LNCaP clone FGC (cell line): ENCODE data around the gene SAMD11.

ENCODE experiments used
- DNase-seq: peaks from one replicate; pipeline ENCODE4 v3.0.0-alpha.2; 2011; ENCODE audit warnings: low read depth
- H3K4me3 ChIP-seq: 2 replicates; pipeline ENCODE4 v1.5.1; 2011; ENCODE audit warnings: mild to moderate bottlenecking, low read depth, low read length, control low read depth
- TF ChIP-seq, protein P1 (sequence below): IDR thresholded peaks from 2 replicates; pipeline ENCODE4 v1.5.1; 2012; ENCODE audit warnings: mild to moderate bottlenecking; ENCODE audit not compliant: control insufficient read depth, insufficient read depth; ENCODE audit errors: extremely low read depth

The SAMD11 gene

DNA sequence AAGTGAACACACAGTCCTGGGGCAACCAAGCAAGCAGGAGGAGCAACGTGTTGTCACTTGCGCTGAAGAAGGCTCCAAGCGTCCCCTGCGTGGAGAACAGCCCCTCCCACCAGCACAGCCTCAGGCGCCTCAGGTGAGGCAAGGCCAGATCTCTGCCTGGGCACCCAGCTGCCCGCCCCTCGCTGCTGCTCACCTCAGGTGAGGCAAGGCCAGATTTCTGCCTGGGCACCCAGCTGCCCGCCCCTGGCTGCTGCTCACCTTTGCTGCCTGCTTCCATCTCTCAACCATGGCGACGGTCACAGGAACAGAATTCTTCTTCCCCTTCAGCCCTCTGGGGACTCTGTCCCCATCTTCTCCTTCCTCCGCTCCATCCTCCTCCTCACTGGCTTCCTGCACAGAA is 32.9 kb downstream of the SAMD11 start:
- no peak for DNase-seq
- TF ChIP-seq, protein P1, sequence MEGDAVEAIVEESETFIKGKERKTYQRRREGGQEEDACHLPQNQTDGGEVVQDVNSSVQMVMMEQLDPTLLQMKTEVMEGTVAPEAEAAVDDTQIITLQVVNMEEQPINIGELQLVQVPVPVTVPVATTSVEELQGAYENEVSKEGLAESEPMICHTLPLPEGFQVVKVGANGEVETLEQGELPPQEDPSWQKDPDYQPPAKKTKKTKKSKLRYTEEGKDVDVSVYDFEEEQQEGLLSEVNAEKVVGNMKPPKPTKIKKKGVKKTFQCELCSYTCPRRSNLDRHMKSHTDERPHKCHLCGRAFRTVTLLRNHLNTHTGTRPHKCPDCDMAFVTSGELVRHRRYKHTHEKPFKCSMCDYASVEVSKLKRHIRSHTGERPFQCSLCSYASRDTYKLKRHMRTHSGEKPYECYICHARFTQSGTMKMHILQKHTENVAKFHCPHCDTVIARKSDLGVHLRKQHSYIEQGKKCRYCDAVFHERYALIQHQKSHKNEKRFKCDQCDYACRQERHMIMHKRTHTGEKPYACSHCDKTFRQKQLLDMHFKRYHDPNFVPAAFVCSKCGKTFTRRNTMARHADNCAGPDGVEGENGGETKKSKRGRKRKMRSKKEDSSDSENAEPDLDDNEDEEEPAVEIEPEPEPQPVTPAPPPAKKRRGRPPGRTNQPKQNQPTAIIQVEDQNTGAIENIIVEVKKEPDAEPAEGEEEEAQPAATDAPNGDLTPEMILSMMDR: no peak
- H3K4me3 ChIP-seq: no peak overlapping the region

DNA sequence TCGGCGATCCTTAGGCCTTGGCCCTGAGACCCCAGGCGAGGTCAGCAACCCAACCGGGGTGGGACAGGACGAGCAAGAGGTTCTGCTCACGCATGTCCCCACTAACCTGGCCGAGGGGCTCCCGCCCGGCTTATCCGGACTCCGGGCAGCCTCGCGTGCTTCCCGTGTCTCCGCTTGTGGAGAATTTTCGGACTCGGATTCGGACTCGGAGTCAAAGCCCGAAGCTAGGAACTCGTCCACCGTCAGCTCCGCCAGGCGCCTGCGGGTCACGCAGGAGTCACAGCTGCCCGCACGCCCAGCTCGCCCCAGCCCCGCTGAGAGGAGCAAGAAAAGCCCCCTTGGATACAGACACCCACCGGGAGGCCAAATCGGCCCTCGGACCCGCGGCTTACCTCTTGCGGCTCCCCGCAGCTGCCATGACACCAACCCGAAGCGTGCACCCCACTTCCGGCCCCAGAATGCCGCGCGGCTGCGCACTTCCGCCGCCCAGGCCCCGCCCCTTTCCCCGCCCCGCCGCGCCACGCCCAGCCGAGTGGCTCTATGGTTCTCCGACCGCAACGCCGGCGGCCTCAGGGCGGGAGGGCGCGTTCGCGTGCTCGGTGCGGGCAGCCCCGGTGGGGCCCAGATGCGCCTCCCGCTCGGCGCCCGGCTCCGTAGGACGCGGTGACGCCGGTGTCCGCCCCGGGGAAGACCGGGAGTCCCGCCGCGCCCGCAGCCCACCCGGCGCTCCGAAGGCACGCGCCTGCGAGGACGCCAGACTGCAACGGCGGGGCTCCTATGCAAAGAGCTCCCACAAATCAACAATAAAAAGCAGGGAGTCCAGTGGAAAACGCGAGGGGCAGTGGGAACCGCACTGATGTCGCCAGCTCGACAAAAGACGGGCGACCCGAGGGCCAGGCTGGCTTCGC is 35.4 kb downstream of the SAMD11 start, which contains the start of gene NOC2L:
NOC2L (minus strand) TSS at position 434 of the 908 bp plus-strand sequence; CDS start at position 418, 16 bp downstream.
- peak within 1 kb of the TSS; percentile 72 for H3K4me3 ChIP-seq
- peak; percentile 35 for DNase-seq
- TF ChIP-seq, protein P1: no peak

DNA sequence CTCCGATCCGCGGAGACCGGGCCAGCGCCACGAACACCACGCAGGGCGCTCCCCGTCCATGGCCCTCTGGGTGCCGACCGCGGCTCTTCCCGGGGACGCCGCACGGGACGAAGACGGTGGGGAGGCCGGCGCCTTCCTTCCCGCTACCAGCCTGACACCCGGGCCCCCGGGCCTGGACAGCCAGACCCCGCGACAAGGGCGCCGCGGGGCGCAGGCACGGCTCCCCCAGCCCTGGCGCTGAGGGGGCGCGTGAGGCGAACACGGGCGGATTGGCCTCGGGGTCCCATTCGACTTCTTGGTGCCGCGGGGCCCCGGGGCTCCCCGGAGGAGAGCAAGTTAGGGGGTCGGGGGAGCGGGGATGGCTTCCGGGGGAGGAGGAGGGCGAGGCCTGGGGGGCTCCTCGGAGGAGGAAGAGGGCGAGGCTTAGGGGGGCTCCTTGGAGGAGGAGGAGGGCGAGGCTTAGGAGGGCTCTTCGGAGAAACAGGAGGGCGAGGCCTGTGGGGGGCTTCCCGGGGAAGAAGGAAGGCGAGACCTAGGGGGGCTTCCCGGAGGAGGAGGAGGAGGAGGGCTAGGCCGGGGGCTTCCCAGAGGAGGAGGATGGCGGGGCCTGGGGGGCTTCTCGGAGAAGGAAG is 36.1 kb downstream of the SAMD11 start:
- DNase-seq: no peak
- peak overlapping the region; percentile 64 for H3K4me3 ChIP-seq
- TF ChIP-seq, protein P1: no peak

DNA sequence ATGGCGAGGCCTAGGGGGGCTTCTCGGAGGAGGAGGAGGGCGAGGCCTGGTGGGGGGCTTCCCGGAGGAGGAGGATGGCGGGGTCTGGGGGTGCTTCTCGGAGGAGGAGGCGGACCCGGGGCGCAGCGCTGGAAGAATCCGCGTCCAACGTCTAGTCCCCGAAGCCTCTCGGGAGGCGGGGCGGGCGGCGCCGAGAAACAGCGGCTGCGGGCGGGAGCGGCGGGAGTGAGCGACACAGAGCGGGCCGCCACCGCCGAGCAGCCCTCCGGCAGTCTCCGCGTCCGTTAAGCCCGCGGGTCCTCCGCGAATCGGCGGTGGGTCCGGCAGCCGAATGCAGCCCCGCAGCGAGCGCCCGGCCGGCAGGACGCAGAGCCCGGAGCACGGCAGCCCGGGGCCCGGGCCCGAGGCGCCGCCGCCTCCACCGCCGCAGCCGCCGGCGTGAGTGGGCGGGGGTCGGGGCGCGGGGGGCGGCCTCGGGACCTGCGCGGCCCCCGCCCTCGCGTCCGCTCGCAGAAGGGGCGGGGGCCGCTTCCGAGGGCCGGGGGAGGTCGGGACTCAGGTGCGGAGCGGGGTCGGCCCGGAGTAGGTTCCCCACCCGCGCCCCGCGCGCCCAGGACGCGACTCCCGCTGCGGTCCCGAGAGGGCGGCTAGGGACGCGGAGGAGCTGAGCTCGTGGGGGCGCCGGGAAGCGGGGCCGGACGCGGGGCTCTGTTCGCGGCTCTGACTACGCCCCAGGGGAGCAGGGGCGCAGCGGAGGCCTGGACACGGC is 36.8 kb downstream of the SAMD11 start, which contains the start of gene KLHL17:
KLHL17 (plus strand) TSS at position 222 of the 769 bp plus-strand sequence; CDS start at position 332, 110 bp downstream.
- no peak for DNase-seq
- TF ChIP-seq, protein P1: no peak
- peak within 1 kb of the TSS; percentile 64 for H3K4me3 ChIP-seq

DNA sequence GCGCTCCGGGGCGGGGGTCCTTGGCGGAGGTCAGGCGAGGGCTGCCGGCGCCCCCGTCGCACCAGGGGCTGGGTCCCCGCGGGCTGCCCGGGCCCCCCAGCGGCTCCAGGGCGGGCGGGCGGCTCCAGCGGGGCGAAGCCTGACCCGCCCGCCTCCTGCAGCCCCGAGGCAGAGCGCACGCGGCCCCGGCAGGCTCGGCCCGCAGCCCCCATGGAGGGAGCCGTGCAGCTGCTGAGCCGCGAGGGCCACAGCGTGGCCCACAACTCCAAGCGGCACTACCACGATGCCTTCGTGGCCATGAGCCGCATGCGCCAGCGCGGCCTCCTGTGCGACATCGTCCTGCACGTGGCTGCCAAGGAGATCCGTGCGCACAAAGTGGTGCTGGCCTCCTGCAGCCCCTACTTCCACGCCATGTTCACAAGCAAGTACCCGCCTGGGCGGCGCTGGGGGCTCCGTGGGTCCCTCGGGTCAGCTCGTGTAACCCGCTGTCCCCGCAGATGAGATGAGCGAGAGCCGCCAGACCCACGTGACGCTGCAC is 37.5 kb downstream of the SAMD11 start:
- no peak for DNase-seq
- TF ChIP-seq, protein P1: no peak
- H3K4me3 ChIP-seq: peak overlapping the region; percentile 64
